Ascending aorta (tissue), 2 donors: ENCODE results near the gene FXYD1. TPM values are rescaled to one million over a fixed set of nuclear protein-coding genes. Genes with fewer than 3 reads are reported as not detected.
"Not testable (repeated sequence)": the region's sequence is repeated elsewhere in the genome, so short reads cannot be mapped to it uniquely, and the experiment has no call there.

Experiments
- DNase-seq, 2 donors: peaks; one replicate each; pipeline ENCODE4 v3.0.0-alpha.2; 2019; ENCODE audit warnings: low spot score in 2 of 2
- H3K27ac ChIP-seq, 2 donors: fragments of 200-600 bp; sonication (generic); one replicate each; pipeline ENCODE4 v1.5.1; 2016 to 2017; ENCODE audit warnings: mild to moderate bottlenecking in 1 of 2
- H3K27me3 ChIP-seq: fragments of 200-600 bp; sonication (generic); one replicate; pipeline ENCODE4 v1.5.1; 2017
- H3K36me3 ChIP-seq, 2 donors: fragments of 200-600 bp; sonication (generic); one replicate each; pipeline ENCODE4 v1.5.1; 2016
- H3K4me1 ChIP-seq, 2 donors: fragments of 200-600 bp; sonication (generic); one replicate each; pipeline ENCODE4 v1.5.1; 2016 to 2017; ENCODE audit warnings: mild to moderate bottlenecking in 1 of 2
- H3K4me3 ChIP-seq, 2 donors: fragments of 200-600 bp; sonication (generic); one replicate each; pipeline ENCODE4 v1.5.1; 2016 to 2017; ENCODE audit warnings: mild to moderate bottlenecking in 1 of 2
- H3K9me3 ChIP-seq, 2 donors: fragments of 200-600 bp; sonication (generic); one replicate each; pipeline ENCODE4 v1.5.1; 2016
- intact Hi-C: fragments of 100-400 bp; cut with DNase I; formaldehyde crosslinking; loops from one replicate; pipeline ENCODE4 v1.15.1; 2023
- total RNA-seq: library from RNA; depleted of rRNA; stranded (reverse); fragments of >200 nt; gene quantifications from one replicate; pipeline ENCODE4 v1.1.0, GENCODE V29; 2016
- TF ChIP-seq, protein P1 (sequence below), 3 experiments: fragments of 200-600 bp in 2 of 3; fragments of 450-650 bp in 1 of 3; sonication (generic) in 2 of 3; IDR thresholded peaks; one replicate each; pipeline ENCODE4 v1.5.1; 2016 to 2019; ENCODE audit warnings: antibody characterized with exemption in 3 of 3, mild to moderate bottlenecking in 1 of 3, moderate library complexity in 1 of 3

FXYD1 gene
- total RNA-seq, 1 donor from 2014 or later, result 34.8 TPM

DNA sequence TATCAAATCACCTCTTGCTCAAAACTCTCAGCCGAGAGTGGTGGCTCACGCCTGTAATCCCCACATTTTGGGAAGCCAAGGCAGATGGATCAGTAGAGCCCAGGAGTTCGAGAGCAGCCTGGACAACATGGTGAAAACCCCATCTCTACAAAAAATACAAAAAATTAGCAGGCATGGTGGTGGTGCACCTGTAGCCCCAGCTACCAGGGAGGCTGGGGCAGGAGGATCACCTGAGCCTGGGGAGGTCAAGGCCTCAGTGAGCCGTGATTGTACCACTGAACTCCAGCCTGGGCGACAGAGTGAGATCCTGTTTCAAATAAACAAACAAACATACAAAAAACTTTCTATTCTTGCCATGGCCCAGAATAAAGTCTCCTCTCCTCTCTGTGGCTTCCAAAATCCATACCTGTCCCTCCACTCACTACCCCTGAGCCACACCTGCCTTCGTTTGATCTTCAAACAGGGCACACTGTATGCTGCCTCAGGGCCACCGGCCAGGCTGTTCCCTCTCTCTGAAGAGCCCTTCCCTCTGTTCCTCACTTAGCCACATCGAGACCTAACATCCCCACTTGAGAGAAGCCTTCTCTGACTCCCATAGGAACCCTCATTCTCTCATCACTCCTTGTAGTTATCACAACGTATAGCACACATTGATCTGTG lies 10.1 kb upstream of the FXYD1 start:
- peaks cover 5 to 8% of the 10 kb centered on the region in 2 donors for H3K4me1 ChIP-seq
- H3K27ac ChIP-seq, result no peak overlapping the region
- no peak for DNase-seq

DNA sequence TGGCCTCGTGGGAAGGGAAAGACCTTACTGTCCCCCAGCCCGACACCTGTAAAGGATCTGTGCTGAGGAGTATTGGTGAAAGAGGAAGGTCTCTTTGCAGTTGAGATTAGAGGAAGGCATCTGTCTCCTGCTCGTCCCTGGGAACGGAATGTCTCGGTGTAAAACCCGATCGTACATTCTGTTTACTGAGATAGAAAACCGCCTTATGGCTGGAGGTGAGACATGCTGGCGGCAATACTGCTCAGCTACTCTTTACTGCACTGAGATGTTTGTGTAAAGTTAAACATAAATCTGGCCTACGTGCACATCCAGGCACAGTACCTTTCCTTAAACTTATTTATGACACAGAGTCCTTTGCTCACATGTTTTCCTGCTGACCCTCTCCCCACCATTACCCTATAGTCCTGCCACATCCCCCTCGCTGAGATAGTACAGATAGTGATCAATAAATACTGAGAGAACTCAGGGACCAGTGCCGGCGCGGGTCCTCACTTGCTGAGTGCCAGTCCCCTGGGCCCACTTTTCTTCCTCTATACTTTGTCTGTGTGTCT lies 8.8 kb upstream of the FXYD1 start:
- not testable (repeated sequence) for H3K4me1 ChIP-seq, H3K4me3 ChIP-seq, DNase-seq, H3K9me3 ChIP-seq, H3K36me3 ChIP-seq, H3K27ac ChIP-seq, H3K27me3 ChIP-seq
- intact Hi-C loops, result loop anchor here (10.0 kb wide), 3 partner anchors 485 to 805 kb away; partner anchors contain the start of genes COX6B1, ETV2, HAUS5 and LRFN3

More for the DNA sequence above, 10.1 kb upstream of the FXYD1 start:
- H3K4me3 ChIP-seq, result no peak overlapping the region
- intact Hi-C loops, result loop anchor here (10.0 kb wide), 3 partner anchors 486 to 806 kb away; partner anchors contain the start of genes COX6B1, ETV2, HAUS5 and LRFN3
- no peaks in the 10 kb centered on the region for H3K36me3 ChIP-seq
- H3K9me3 ChIP-seq, result no peaks in the 10 kb centered on the region
- TF ChIP-seq, protein P1, sequence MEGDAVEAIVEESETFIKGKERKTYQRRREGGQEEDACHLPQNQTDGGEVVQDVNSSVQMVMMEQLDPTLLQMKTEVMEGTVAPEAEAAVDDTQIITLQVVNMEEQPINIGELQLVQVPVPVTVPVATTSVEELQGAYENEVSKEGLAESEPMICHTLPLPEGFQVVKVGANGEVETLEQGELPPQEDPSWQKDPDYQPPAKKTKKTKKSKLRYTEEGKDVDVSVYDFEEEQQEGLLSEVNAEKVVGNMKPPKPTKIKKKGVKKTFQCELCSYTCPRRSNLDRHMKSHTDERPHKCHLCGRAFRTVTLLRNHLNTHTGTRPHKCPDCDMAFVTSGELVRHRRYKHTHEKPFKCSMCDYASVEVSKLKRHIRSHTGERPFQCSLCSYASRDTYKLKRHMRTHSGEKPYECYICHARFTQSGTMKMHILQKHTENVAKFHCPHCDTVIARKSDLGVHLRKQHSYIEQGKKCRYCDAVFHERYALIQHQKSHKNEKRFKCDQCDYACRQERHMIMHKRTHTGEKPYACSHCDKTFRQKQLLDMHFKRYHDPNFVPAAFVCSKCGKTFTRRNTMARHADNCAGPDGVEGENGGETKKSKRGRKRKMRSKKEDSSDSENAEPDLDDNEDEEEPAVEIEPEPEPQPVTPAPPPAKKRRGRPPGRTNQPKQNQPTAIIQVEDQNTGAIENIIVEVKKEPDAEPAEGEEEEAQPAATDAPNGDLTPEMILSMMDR (IDR thresholded peaks at IDR 0.05), result no peak
- H3K27me3 ChIP-seq, result no peaks in the 10 kb centered on the region

DNA sequence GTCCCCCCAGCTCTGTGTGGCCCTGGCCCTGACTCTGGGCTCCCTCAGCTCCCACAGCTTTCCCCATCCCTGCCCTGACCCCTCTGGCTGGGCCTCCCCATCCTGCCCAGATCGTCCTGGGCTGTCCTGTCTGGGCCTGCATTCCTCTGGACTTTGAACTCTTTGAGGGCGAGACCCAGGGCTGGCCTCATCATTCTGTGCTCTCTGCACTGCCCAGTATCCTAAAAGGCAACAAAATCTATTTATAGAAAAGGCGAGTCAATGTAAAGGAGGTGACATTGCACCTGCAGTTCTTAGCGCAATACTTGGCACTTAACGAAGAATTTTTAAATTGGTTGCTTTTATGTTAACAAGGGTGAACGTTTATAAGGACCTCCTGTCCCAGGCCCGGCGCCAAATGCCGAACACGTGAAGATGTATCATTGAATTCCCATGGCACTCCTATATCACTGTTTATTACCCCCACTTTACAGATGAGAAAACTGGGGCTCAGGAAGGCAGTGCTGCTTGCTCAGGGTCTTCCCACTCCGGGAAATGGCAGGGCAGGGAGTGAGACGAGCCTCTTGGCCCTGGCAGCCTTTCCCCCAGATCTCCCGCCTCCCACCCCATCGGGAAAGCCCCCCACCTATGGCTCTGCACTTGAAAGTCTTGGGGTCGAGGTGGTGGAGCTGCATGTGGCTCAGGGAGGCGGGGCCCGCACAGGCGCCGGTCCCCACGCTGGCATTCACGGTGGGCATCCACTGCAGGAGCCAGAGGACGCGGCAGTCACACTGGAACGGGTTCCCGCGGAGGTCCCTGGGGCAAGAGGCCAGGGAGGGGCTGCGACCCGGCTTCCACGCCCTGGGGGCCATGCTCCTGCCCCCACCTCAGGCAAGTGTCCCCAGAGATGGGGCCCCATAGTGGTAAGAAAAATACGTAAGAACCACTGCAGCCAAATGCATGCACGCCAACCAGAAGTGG lies 7.6 kb upstream of the FXYD1 start:
- Histone ChIP-seq H3K36me3 (no peaks in the 10 kb centered on the region), H3K4me1 (peaks cover 4 to 5% of the 10 kb centered on the region in 2 donors), H3K9me3 (no peaks in the 10 kb centered on the region), H3K27ac (no peak overlapping the region), H3K27me3 (no peaks in the 10 kb centered on the region), H3K4me3 (no peak overlapping the region)
- no peak for DNase-seq
- intact Hi-C loops, result no loop called here
- TF ChIP-seq, protein P1 (IDR thresholded peaks at IDR 0.05), result no peak

DNA sequence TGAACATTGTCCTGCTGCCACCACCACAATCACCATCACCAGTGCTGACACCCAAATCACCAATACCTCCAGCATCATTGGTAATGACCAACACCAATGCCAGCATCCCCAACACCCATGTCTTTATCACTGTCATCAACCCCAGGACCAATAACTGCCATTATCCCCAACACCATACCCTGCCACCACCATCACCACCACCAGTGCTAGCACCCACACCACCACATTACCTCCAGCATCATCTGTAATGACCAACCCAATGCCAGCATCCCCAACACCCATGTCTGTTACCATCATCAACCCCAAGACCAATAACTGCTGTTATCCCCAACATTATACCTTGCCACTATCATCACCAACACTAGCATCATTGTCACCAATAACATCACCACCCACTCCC lies 6.4 kb upstream of the FXYD1 start:
- no peaks in the 10 kb centered on the region for H3K36me3 ChIP-seq
- intact Hi-C loops, result no loop called here
- no peak overlapping the region for H3K4me3 ChIP-seq
- H3K4me1 ChIP-seq, result peaks cover 0 to 4% of the 10 kb centered on the region in 2 donors
- DNase-seq, result no peak
- no peaks in the 10 kb centered on the region for H3K9me3 ChIP-seq
- no peak overlapping the region for H3K27ac ChIP-seq
- TF ChIP-seq, protein P1 (IDR thresholded peaks at IDR 0.05), result no peak
- no peaks in the 10 kb centered on the region for H3K27me3 ChIP-seq

DNA sequence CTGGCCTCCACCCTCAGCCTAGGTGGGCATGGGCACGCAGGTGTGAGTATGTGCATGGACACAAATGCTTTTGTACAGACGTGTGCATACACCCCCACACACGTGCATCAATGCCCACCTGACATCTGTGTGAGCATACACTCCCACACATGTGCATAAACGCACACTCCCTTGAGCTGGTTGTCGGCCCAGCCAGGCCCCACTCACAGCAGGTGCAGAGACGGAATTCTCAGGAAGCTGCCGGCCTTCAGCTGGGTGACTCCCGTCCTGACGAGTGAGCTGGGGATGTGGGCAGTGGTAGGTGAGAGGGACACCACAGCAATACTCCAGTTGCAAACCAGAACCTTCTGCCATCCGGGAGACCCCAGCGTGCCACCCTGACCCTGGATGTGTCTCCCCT lies 4.8 kb upstream of the FXYD1 start:
- DNase-seq, result no peak
- peak overlapping the region; percentile 4 to 69 for H3K27ac ChIP-seq
- no peaks in the 10 kb centered on the region for H3K36me3 ChIP-seq
- no peaks in the 10 kb centered on the region for H3K9me3 ChIP-seq
- intact Hi-C loops, result no loop called here
- H3K4me1 ChIP-seq, result peaks cover 3 to 12% of the 10 kb centered on the region in 2 donors
- H3K4me3 ChIP-seq, result peak overlapping the region in 1 of 2 donors; percentile 63
- TF ChIP-seq, protein P1 (IDR thresholded peaks at IDR 0.05), result no peak
- no peaks in the 10 kb centered on the region for H3K27me3 ChIP-seq
